ENCODE results near the gene MDFIC2.
"Not testable (repeated sequence)": the region's sequence is repeated elsewhere in the genome, so short reads cannot be mapped to it uniquely, and the experiment has no call there.

MDFIC2 gene

DNA sequence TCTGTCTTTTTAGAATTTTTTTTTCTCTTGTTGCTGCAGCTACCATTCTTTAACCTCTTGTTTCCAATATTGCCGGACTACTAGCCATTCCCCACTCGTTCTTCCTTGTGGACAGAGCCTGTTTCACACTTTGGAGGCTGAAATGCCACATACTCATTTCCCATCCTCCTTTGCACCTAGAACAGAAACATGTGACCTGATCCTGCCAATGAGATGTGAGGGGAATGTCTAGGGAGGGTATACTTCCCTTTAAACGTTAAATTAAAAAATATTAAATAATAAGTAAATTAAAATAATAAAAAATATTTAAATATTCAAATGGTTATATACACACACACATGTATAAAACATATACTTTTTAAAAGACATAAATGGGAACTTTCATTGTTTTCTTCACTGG is 20.6 kb upstream of the MDFIC2 start:
- Histone ChIP-seq H3K27me3 (ENCODE audit: insufficient read depth, insufficient read length) (no peaks in the 10 kb centered on the region), H3K9ac (ENCODE audit: insufficient read length, low read depth) (no peak overlapping the region), H3K9me3 (ENCODE audit: insufficient read depth, low read length) (0 out of 2 replicates have a peak, but pooled peaks cover 5% of the 10 kb centered on the region), H3K4me1 (ENCODE audit: insufficient read depth, insufficient read length) (no peaks in the 10 kb centered on the region), H3K4me3 (ENCODE audit: insufficient read length, low read depth) (no peak overlapping the region), H3K36me3 (ENCODE audit: insufficient read depth, insufficient read length, low read length) (no peaks in the 10 kb centered on the region)
- TF ChIP-seq YY1 (IDR thresholded peaks at IDR 0.05; ENCODE audit: insufficient read depth, insufficient read length) (no peak), ZNF274 (IDR thresholded peaks at IDR 0.05; ENCODE audit: low read depth, low read length) (no peak), SUZ12 (IDR thresholded peaks at IDR 0.05; ENCODE audit: extremely low read depth, insufficient read depth, insufficient read length) (no peak)
- no peak for DNase-seq (ENCODE audit: low read depth, low spot score)

DNA sequence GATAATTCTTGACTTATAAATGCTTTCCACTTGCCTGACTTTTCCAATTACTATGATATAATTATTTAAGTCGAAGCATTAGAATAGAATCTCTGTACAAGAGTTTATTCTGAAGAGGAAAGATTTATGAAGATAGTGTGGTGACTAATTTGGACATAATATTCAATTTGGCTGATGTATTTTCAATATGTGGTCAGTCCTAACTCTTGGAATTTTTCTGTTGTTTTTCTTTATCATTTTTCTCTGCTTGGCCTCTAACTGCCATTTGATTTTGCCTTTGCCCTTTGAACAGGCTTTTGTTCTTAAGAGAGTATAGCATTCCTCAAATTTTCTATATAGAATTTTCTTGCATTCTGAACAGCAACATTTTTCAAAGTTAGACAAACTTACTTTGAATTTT is 2.6 kb upstream of the MDFIC2 start:
- H3K9ac ChIP-seq (ENCODE audit: insufficient read length, low read depth) = no peak overlapping the region
- TF ChIP-seq YY1 (IDR thresholded peaks at IDR 0.05; ENCODE audit: insufficient read depth, insufficient read length) (no peak), SUZ12 (IDR thresholded peaks at IDR 0.05; ENCODE audit: extremely low read depth, insufficient read depth, insufficient read length) (no peak), ZNF274 (IDR thresholded peaks at IDR 0.05; ENCODE audit: low read depth, low read length) (no peak)
- DNase-seq (ENCODE audit: low read depth, low spot score) = no peak
- H3K27me3 ChIP-seq (ENCODE audit: insufficient read depth, insufficient read length) = no peaks in the 10 kb centered on the region
- H3K4me3 ChIP-seq (ENCODE audit: insufficient read length, low read depth) = no peak overlapping the region
- no peaks in the 10 kb centered on the region for H3K9me3 ChIP-seq (ENCODE audit: insufficient read depth, low read length)
- H3K4me1 ChIP-seq (ENCODE audit: insufficient read depth, insufficient read length) = no peaks in the 10 kb centered on the region
- no peaks in the 10 kb centered on the region for H3K36me3 ChIP-seq (ENCODE audit: insufficient read depth, insufficient read length, low read length)

DNA sequence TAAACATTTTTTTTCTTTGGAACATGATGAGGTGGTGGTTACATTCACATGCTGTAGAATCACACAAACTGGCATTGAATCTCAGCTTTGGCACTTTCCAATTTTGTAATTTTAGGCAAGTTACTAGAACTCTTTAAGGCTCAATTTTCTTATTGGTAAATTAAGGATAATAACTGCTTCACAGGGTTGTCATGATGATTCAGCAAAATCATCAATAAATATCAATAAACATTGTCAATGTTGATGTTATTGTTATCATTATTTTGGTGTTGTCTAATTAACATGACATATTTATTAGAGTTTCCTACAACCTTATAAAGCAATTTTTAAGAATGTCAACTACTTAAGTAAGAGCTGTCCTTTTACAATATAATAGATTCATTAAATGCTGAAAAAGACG is 1.6 kb downstream of the MDFIC2 start:
- no peak overlapping the region for H3K9ac ChIP-seq (ENCODE audit: insufficient read length, low read depth)
- H3K9me3 ChIP-seq (ENCODE audit: insufficient read depth, low read length) = no peaks in the 10 kb centered on the region
- H3K4me3 ChIP-seq (ENCODE audit: insufficient read length, low read depth) = no peak overlapping the region
- no peaks in the 10 kb centered on the region for H3K36me3 ChIP-seq (ENCODE audit: insufficient read depth, insufficient read length, low read length)
- H3K4me1 ChIP-seq (ENCODE audit: insufficient read depth, insufficient read length) = no peaks in the 10 kb centered on the region
- DNase-seq (ENCODE audit: low read depth, low spot score) = no peak
- no peak for TF ChIP-seq ZNF274 (IDR thresholded peaks at IDR 0.05; ENCODE audit: low read depth, low read length)
- no peak for TF ChIP-seq SUZ12 (IDR thresholded peaks at IDR 0.05; ENCODE audit: extremely low read depth, insufficient read depth, insufficient read length)
- H3K27me3 ChIP-seq (ENCODE audit: insufficient read depth, insufficient read length) = no peaks in the 10 kb centered on the region

DNA sequence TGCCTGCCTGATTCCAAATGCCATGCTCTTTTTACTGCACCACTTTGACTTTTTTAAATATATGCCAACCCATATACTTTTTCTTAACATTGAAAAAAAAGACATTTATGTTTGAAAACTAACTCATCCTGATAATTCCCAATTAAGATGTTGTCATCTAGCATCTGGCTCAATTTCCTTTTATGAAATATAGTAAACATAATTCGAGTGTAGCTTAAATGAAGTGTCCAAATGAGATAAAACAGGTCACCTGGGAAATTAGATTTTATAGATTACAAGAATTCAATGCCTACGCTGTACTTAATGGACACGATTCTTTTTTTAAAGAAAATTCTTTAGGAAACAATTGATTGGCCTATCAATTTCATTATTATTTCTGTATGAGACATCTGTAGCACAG is 2.8 kb downstream of the MDFIC2 start:
- no peak for DNase-seq (ENCODE audit: low read depth, low spot score)
- TF ChIP-seq YY1 (IDR thresholded peaks at IDR 0.05; ENCODE audit: insufficient read depth, insufficient read length) (no peak), ZNF274 (IDR thresholded peaks at IDR 0.05; ENCODE audit: low read depth, low read length) (no peak), SUZ12 (IDR thresholded peaks at IDR 0.05; ENCODE audit: extremely low read depth, insufficient read depth, insufficient read length) (no peak)
- Histone ChIP-seq H3K9ac (ENCODE audit: insufficient read length, low read depth) (no peak overlapping the region), H3K9me3 (ENCODE audit: insufficient read depth, low read length) (no peaks in the 10 kb centered on the region), H3K4me3 (ENCODE audit: insufficient read length, low read depth) (no peak overlapping the region), H3K27me3 (ENCODE audit: insufficient read depth, insufficient read length) (no peaks in the 10 kb centered on the region), H3K36me3 (ENCODE audit: insufficient read depth, insufficient read length, low read length) (no peaks in the 10 kb centered on the region), H3K4me1 (ENCODE audit: insufficient read depth, insufficient read length) (no peaks in the 10 kb centered on the region)

DNA sequence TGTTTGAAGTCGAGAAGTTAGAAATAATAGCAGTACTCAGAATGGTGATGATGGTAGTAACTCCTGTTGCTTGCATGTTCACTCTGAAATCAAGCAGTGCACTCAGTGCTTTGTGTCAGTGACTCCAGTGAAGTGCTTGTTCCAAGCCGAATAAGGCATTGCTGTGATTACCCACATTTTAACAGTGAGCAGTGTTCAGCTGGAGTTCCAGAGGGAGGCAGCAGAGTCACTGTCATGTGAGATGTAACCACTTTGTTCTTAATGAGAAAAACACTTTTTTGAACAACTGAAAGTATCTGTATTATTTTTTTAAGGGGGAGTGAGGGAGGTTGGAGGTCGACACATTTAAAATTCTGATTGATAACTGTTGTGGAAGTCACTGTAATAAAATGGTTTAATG is 3.7 kb downstream of the MDFIC2 start:
- no peaks in the 10 kb centered on the region for H3K9me3 ChIP-seq (ENCODE audit: insufficient read depth, low read length)
- TF ChIP-seq YY1 (IDR thresholded peaks at IDR 0.05; ENCODE audit: insufficient read depth, insufficient read length) = no peak
- TF ChIP-seq SUZ12 (IDR thresholded peaks at IDR 0.05; ENCODE audit: extremely low read depth, insufficient read depth, insufficient read length) = no peak
- no peak for TF ChIP-seq ZNF274 (IDR thresholded peaks at IDR 0.05; ENCODE audit: low read depth, low read length)
- H3K36me3 ChIP-seq (ENCODE audit: insufficient read depth, insufficient read length, low read length) = no peaks in the 10 kb centered on the region
- H3K9ac ChIP-seq (ENCODE audit: insufficient read length, low read depth) = no peak overlapping the region
- no peaks in the 10 kb centered on the region for H3K27me3 ChIP-seq (ENCODE audit: insufficient read depth, insufficient read length)
- peak; percentile 16 for DNase-seq (ENCODE audit: low read depth, low spot score)
- H3K4me3 ChIP-seq (ENCODE audit: insufficient read length, low read depth) = no peak overlapping the region
- no peaks in the 10 kb centered on the region for H3K4me1 ChIP-seq (ENCODE audit: insufficient read depth, insufficient read length)

DNA sequence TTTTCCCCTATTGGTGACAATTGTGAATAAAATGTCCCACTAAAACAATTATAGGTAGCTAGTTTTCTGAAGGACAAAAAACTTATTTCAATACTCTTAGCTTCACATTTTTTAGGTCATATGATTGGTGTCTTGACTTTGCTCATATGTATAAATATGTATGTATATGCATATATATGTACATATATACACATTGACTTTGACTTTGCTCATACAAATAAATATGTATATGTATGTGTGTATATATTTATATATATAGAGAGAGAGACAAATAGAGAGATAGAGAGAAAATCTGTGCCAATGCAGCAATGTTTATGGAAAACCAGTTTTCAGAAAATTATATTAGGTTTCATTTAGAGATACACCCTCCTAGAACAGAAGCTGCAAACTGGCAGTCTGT is 5.7 kb downstream of the MDFIC2 start:
- TF ChIP-seq YY1 (IDR thresholded peaks at IDR 0.05; ENCODE audit: insufficient read depth, insufficient read length) = no peak
- H3K27me3 ChIP-seq (ENCODE audit: insufficient read depth, insufficient read length) = no peaks in the 10 kb centered on the region
- H3K36me3 ChIP-seq (ENCODE audit: insufficient read depth, insufficient read length, low read length) = no peaks in the 10 kb centered on the region
- no peaks in the 10 kb centered on the region for H3K9me3 ChIP-seq (ENCODE audit: insufficient read depth, low read length)
- no peak overlapping the region for H3K4me3 ChIP-seq (ENCODE audit: insufficient read length, low read depth)
- H3K4me1 ChIP-seq (ENCODE audit: insufficient read depth, insufficient read length) = no peaks in the 10 kb centered on the region
- no peak overlapping the region for H3K9ac ChIP-seq (ENCODE audit: insufficient read length, low read depth)
- no peak for DNase-seq (ENCODE audit: low read depth, low spot score)

DNA sequence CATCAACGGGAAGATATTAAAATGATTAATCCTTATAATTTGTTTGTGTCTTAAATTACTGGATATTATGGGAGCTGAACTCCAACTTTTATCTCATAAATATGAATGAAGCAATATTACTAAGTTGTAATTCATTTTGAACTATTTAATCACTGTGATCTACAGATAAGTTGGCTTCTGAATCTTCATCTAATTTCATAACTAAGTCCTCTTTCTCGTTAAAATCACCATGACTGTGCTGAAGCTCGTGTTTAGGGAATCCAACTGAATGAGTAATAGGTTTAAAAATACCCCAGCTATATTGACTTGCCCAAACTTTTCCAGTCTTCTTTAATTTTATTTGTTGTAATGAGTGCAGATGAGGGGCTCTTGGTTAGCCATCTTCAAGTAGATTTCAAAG is 14.1 kb downstream of the MDFIC2 start:
- no peaks in the 10 kb centered on the region for H3K4me1 ChIP-seq (ENCODE audit: insufficient read depth, insufficient read length)
- no peaks in the 10 kb centered on the region for H3K9me3 ChIP-seq (ENCODE audit: insufficient read depth, low read length)
- TF ChIP-seq YY1 (IDR thresholded peaks at IDR 0.05; ENCODE audit: insufficient read depth, insufficient read length) (no peak), SUZ12 (IDR thresholded peaks at IDR 0.05; ENCODE audit: extremely low read depth, insufficient read depth, insufficient read length) (no peak), ZNF274 (IDR thresholded peaks at IDR 0.05; ENCODE audit: low read depth, low read length) (no peak)
- H3K27me3 ChIP-seq (ENCODE audit: insufficient read depth, insufficient read length) = no peaks in the 10 kb centered on the region
- no peak for DNase-seq (ENCODE audit: low read depth, low spot score)
- no peak overlapping the region for H3K4me3 ChIP-seq (ENCODE audit: insufficient read length, low read depth)
- no peaks in the 10 kb centered on the region for H3K36me3 ChIP-seq (ENCODE audit: insufficient read depth, insufficient read length, low read length)
- H3K9ac ChIP-seq (ENCODE audit: insufficient read length, low read depth) = no peak overlapping the region

DNA sequence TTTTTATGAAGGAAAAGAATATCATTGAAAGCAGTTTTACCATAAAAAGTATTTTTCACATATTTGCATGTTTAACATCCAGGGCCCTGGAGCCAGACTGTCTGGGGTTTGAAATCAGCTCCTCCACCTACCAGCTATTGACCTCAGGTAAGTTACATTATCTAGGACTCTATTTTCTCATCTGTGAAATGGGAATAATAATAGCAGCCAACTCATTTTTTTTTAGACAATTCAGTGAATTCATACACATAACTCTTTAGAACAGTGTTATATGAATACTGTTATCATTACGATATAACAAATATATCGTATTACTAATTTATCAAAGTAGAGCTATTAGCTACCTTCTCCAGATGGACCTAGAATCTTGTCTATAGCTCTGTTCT is 21.3 kb downstream of the MDFIC2 start:
- Histone ChIP-seq H3K9ac (ENCODE audit: insufficient read length, low read depth) (no peak overlapping the region), H3K4me3 (ENCODE audit: insufficient read length, low read depth) (no peak overlapping the region), H3K4me1 (ENCODE audit: insufficient read depth, insufficient read length) (no peaks in the 10 kb centered on the region), H3K27me3 (ENCODE audit: insufficient read depth, insufficient read length) (no peaks in the 10 kb centered on the region), H3K36me3 (ENCODE audit: insufficient read depth, insufficient read length, low read length) (no peaks in the 10 kb centered on the region), H3K9me3 (ENCODE audit: insufficient read depth, low read length) (no peaks in the 10 kb centered on the region)
- TF ChIP-seq ZNF274 (IDR thresholded peaks at IDR 0.05; ENCODE audit: low read depth, low read length) = no peak
- TF ChIP-seq YY1 (IDR thresholded peaks at IDR 0.05; ENCODE audit: insufficient read depth, insufficient read length) = no peak
- no peak for TF ChIP-seq SUZ12 (IDR thresholded peaks at IDR 0.05; ENCODE audit: extremely low read depth, insufficient read depth, insufficient read length)
- no peak for DNase-seq (ENCODE audit: low read depth, low spot score)

DNA sequence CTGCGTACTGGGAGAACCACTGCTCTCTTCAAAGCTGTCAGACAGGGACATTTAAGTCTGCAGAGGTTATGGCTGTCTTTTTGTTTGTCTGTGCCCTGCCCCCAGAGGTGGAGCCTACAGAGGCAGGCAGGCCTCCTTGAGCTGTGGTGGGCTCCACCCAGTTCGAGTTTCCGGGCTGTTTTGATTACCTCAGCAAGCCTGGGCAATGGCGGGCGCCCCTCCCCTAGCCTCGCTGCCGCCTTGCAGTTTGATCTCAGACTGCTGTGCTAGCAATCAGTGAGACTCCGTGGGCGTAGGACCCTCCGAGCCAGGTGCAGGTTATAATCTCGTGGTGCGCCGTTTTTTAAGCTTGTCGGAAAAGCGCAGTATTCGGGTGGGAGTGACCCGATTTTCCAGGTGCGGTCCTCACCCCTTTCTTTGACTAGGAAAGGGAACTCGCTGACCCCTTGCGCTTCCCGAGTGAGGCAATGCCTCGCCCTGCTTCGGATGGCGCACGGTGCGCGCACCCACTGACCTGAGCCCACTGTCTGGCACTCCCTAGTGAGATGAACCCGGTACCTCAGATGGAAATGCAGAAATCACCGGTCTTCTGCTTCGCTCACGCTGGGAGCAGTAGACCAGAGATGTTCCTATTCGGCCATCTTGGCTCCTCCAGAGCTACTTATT is 21.9 kb downstream of the MDFIC2 start:
- not testable (repeated sequence) for H3K36me3 ChIP-seq (ENCODE audit: insufficient read depth, insufficient read length, low read length); H3K27me3 ChIP-seq (ENCODE audit: insufficient read depth, insufficient read length); H3K9me3 ChIP-seq (ENCODE audit: insufficient read depth, low read length); H3K9ac ChIP-seq (ENCODE audit: insufficient read length, low read depth); DNase-seq (ENCODE audit: low read depth, low spot score); H3K4me1 ChIP-seq (ENCODE audit: insufficient read depth, insufficient read length); H3K4me3 ChIP-seq (ENCODE audit: insufficient read length, low read depth)
